Testis (tissue), 3 donors: ENCODE data around the gene CUBN. TPM values are rescaled to one million over a fixed set of nuclear protein-coding genes. Genes with fewer than 3 reads are reported as not detected.

ENCODE experiments used
- DNase-seq: peaks from one replicate; pipeline ENCODE4 v3.0.0-alpha.2; 2019
- H3K27ac ChIP-seq, 2 donors: fragments of 200-600 bp; sonication (generic); one replicate each; pipeline ENCODE4 v1.5.1; 2019
- H3K27me3 ChIP-seq: fragments of 200-600 bp; sonication (generic); one replicate; pipeline ENCODE4 v1.5.1; 2019
- H3K36me3 ChIP-seq: fragments of 200-600 bp; sonication (generic); one replicate; pipeline ENCODE4 v1.5.1; 2017; ENCODE audit warnings: low read depth; ENCODE audit errors: missing control alignments
- H3K4me1 ChIP-seq: fragments of 200-600 bp; sonication (generic); one replicate; pipeline ENCODE4 v1.5.1; 2019
- H3K4me3 ChIP-seq, 2 donors: fragments of 200-600 bp; sonication (generic); one replicate each; pipeline ENCODE4 v1.5.1; 2017 to 2019
- H3K9me3 ChIP-seq: fragments of 200-600 bp; sonication (generic); one replicate; pipeline ENCODE4 v1.5.1; 2017
- CTCF ChIP-seq, 3 experiments: fragments of 450-650 bp in 2 of 3; fragments of 200-600 bp in 1 of 3; sonication (generic) in 1 of 3; IDR thresholded peaks; one replicate each; pipeline ENCODE4 v1.5.1; 2016 to 2019; ENCODE audit warnings: antibody characterized with exemption in 3 of 3, mild to moderate bottlenecking in 2 of 3, moderate library complexity in 1 of 3
- POLR2A ChIP-seq: fragments of 450-650 bp; IDR thresholded peaks from one replicate; pipeline ENCODE4 v1.6.1; 2017; ENCODE audit warnings: antibody characterized with exemption, mild to moderate bottlenecking, moderate library complexity
- WGBS, 2 donors: methylation state at CpG; one replicate each; pipeline ENCODE4 v1.1.5; 2018; 5-methylcytosine and 5-hydroxymethylcytosine counted together
- intact Hi-C: fragments of 100-400 bp; cut with DNase I; formaldehyde crosslinking; loops from one replicate; pipeline ENCODE4 v1.15.1; 2023; ENCODE audit warnings: low total_unique reads
- polyA plus RNA-seq: library from polyadenylated mRNA; stranded (reverse); fragments of 350-450 nt; fragmentation: Illumina TruSeq; extraction: RNeasy Lipid Tissue Mini Kit (QIAGEN cat#74804); gene quantifications from one replicate; pipeline ENCODE4 v1.2.3, GENCODE V29; 2014; ENCODE audit warnings: low read depth, low replicate concordance; ENCODE audit not compliant: insufficient read depth
- total RNA-seq, 2 donors: library from RNA; depleted of rRNA; stranded (reverse); fragments of >200 nt; gene quantifications; one replicate each; pipeline ENCODE4 v1.2.3, GENCODE V29; 2016

Gene CUBN
- total and polyA plus RNA-seq, 3 donors from 2014 or later: 11.0 to 39.3 (median 19.2) TPM

- Histone ChIP-seq H3K4me3 (no peak overlapping the region), H3K9me3 (no peaks in the 10 kb centered on the region), H3K27ac (no peak overlapping the region), H3K36me3 (no peaks in the 10 kb centered on the region), H3K27me3 (no peaks in the 10 kb centered on the region), H3K4me1 (no peaks in the 10 kb centered on the region)
- TF ChIP-seq POLR2A (no peak), CTCF (IDR thresholded peaks at IDR 0.05) (no peak)
- no peak for DNase-seq
- intact Hi-C loops: no loop called here
- 87% methylated on average over 4 of the region's 4 CpGs for WGBS, 2 donors
These were observed 187.1 kb downstream of the CUBN start for GRCh38 chr10:16942381-16943078.

GRCh38 chr10:16941870-16942269, 187.7 kb downstream of the CUBN start:
- H3K4me1 ChIP-seq: no peaks in the 10 kb centered on the region
- 90 to 95% methylated on average over 4 of the region's 4 CpGs for WGBS, 2 donors

GRCh38 chr10:16941067-16941466, 188.5 kb downstream of the CUBN start:
- H3K27me3 ChIP-seq: no peaks in the 10 kb centered on the region
- no peak for TF ChIP-seq CTCF (IDR thresholded peaks at IDR 0.05)
- TF ChIP-seq POLR2A: no peak
- WGBS, 2 donors: 95% methylated on average over 3 of the region's 3 CpGs
- DNase-seq: no peak
- no peaks in the 10 kb centered on the region for H3K36me3 ChIP-seq
- no peak overlapping the region for H3K4me3 ChIP-seq
- intact Hi-C loops: no loop called here
- H3K4me1 ChIP-seq: no peaks in the 10 kb centered on the region
- H3K27ac ChIP-seq: no peak overlapping the region
- no peaks in the 10 kb centered on the region for H3K9me3 ChIP-seq

More at GRCh38 chr10:16941870-16942269, 187.7 kb downstream of the CUBN start:
- intact Hi-C loops: no loop called here
- TF ChIP-seq CTCF (IDR thresholded peaks at IDR 0.05) (no peak), POLR2A (no peak)
- Histone ChIP-seq H3K36me3 (no peaks in the 10 kb centered on the region), H3K27ac (no peak overlapping the region), H3K4me3 (no peak overlapping the region), H3K9me3 (no peaks in the 10 kb centered on the region), H3K27me3 (no peaks in the 10 kb centered on the region)
- DNase-seq: no peak

- Histone ChIP-seq H3K27ac (no peak overlapping the region), H3K27me3 (no peaks in the 10 kb centered on the region), H3K4me3 (no peak overlapping the region), H3K36me3 (no peaks in the 10 kb centered on the region), H3K9me3 (no peaks in the 10 kb centered on the region), H3K4me1 (no peaks in the 10 kb centered on the region)
- 72 to 83% methylated on average over 3 of the region's 3 CpGs for WGBS, 2 donors
- TF ChIP-seq POLR2A (no peak), CTCF (IDR thresholded peaks at IDR 0.05) (no peak)
- intact Hi-C loops: no loop called here
- DNase-seq: no peak
These were observed 190.7 kb downstream of the CUBN start for GRCh38 chr10:16938952-16939351.

- intact Hi-C loops: no loop called here
- WGBS, 2 donors: 88 to 97% methylated on average over 2 of the region's 2 CpGs
- no peaks in the 10 kb centered on the region for H3K27me3 ChIP-seq
- H3K9me3 ChIP-seq: no peaks in the 10 kb centered on the region
- DNase-seq: no peak
- no peaks in the 10 kb centered on the region for H3K4me1 ChIP-seq
- no peak for TF ChIP-seq CTCF (IDR thresholded peaks at IDR 0.05)
- TF ChIP-seq POLR2A: no peak
- H3K36me3 ChIP-seq: no peaks in the 10 kb centered on the region
- H3K4me3 ChIP-seq: no peak overlapping the region
- no peak overlapping the region for H3K27ac ChIP-seq
These were observed 195.2 kb downstream of the CUBN start for GRCh38 chr10:16934461-16934860.
